A673 (cell line): ENCODE data around the gene ARHGAP24. TPM values are rescaled to one million over a fixed set of nuclear protein-coding genes. Genes with fewer than 3 reads are reported as not detected.

Experiments
- BruUV-seq: library from RNA; stranded (reverse); fragments of 400-500 nt; replicated peaks from 2 replicates; lab custom pipeline; 2021; lab: Mats Ljungman, UMichigan
- CTCF ChIA-PET: fragments of 300-600 bp; sonication (Branson Sonifier 250); formaldehyde crosslinking; loops from one replicate; lab custom pipeline; 2022; ENCODE audit warnings: antibody characterized with exemption; lab: Charles Lee
- POLR2A ChIA-PET: fragments of 300-600 bp; sonication (Branson Sonifier 250); formaldehyde crosslinking; loops from one replicate; lab custom pipeline; 2022; ENCODE audit warnings: antibody characterized with exemption; ENCODE audit not compliant: low non-redundant PET; lab: Charles Lee
- DNase-seq: peaks from one replicate; pipeline ENCODE4 v3.0.0-alpha.2; 2015; ENCODE audit warnings: low spot score
- H3K27ac ChIP-seq: fragments of 200-600 bp; sonication (generic); 2 replicates; pipeline ENCODE4 v1.5.1; 2016; ENCODE audit warnings: mixed run types, low read depth, mild to moderate bottlenecking, mixed read lengths, antibody characterized with exemption, low read length; ENCODE audit not compliant: poor library complexity, severe bottlenecking
- H3K27me3 ChIP-seq: fragments of 200-600 bp; sonication (generic); replicated peaks from 2 replicates; pipeline ENCODE4 v1.6.1; 2017; ENCODE audit warnings: mixed run types, low read depth, mild to moderate bottlenecking, mixed read lengths, antibody characterized with exemption, low read length; ENCODE audit not compliant: insufficient read depth, poor library complexity
- H3K36me3 ChIP-seq: fragments of 200-600 bp; sonication (generic); 2 replicates; pipeline ENCODE4 v1.6.1; 2016; ENCODE audit warnings: mixed run types, mild to moderate bottlenecking, mixed read lengths, antibody characterized with exemption, low read length; ENCODE audit not compliant: insufficient read depth, poor library complexity, severe bottlenecking
- H3K4me1 ChIP-seq: fragments of 200-600 bp; sonication (generic); 2 replicates; pipeline ENCODE4 v1.6.1; 2017; ENCODE audit warnings: mixed run types, mild to moderate bottlenecking, mixed read lengths, antibody characterized with exemption, low read length; ENCODE audit not compliant: insufficient read depth, poor library complexity, severe bottlenecking
- H3K4me3 ChIP-seq: fragments of 200-600 bp; sonication (generic); 2 replicates; pipeline ENCODE4 v1.5.1; 2016; ENCODE audit warnings: low read depth, mixed run types, mild to moderate bottlenecking, mixed read lengths, low read length; ENCODE audit not compliant: poor library complexity, severe bottlenecking
- H3K9me3 ChIP-seq: fragments of 200-600 bp; sonication (generic); 2 replicates; pipeline ENCODE4 v1.6.1; 2016; ENCODE audit warnings: mixed run types, low read depth, mild to moderate bottlenecking, mixed read lengths, antibody characterized with exemption, low read length; ENCODE audit not compliant: poor library complexity, severe bottlenecking
- EZH2 ChIP-seq: fragments of 200-600 bp; sonication (generic); IDR thresholded peaks from 2 replicates; pipeline ENCODE4 v1.6.1; 2017; ENCODE audit warnings: borderline replicate concordance, low read depth, mild to moderate bottlenecking, mixed read lengths, antibody characterized with exemption, low read length; ENCODE audit not compliant: poor library complexity, severe bottlenecking
- intact Hi-C: fragments of 100-400 bp; cut with micrococcal nuclease; formaldehyde crosslinking; loops from one replicate; pipeline ENCODE4 v1.10.0; 2022; ENCODE audit not compliant: unreplicated experiment
- total RNA-seq: library from RNA; stranded (reverse); gene quantifications from 2 replicates; pipeline ENCODE4 v1.2.3, GENCODE V29; 2021
- TF ChIP-seq, protein P1 (sequence below): fragments of 300-800, 200-600 bp; sonication (generic); conservative IDR thresholded peaks from 2 replicates; pipeline ENCODE4 v1.5.1; 2017; ENCODE audit warnings: low read depth, mild to moderate bottlenecking, antibody characterized with exemption, low read length, moderate library complexity, mixed read lengths

The ARHGAP24 gene
- total RNA-seq, 1 experiment from 2014 or later = 5.8 TPM

DNA sequence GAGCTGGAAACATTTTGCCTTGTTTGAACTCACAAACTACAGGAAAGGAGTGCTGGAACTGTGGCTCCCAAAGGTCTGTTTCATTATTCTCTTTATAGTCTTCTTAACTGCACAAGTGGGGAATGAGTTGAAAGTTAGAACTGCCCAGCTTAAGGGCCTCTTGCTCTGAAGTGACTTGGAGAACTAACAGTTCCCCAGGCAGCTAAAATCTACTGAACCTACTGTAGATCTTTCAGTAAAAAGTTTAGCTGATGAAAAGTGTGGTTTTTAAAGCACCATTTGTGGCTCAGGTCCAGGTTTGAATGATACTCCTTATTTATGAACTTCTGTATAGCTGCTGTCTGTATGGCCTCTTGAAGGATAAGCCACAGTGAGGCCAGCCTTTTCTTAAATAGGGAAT, 531.1 kb downstream of the ARHGAP24 start:
- POLR2A ChIA-PET = no interaction called here
- intact Hi-C loops = no loop called here
- H3K4me3 ChIP-seq = no peak overlapping the region
- no TSS peak for BruUV-seq
- no peak for DNase-seq
- CTCF ChIA-PET = no interaction called here
- TF ChIP-seq EZH2 = no peak
- TF ChIP-seq, protein P1, sequence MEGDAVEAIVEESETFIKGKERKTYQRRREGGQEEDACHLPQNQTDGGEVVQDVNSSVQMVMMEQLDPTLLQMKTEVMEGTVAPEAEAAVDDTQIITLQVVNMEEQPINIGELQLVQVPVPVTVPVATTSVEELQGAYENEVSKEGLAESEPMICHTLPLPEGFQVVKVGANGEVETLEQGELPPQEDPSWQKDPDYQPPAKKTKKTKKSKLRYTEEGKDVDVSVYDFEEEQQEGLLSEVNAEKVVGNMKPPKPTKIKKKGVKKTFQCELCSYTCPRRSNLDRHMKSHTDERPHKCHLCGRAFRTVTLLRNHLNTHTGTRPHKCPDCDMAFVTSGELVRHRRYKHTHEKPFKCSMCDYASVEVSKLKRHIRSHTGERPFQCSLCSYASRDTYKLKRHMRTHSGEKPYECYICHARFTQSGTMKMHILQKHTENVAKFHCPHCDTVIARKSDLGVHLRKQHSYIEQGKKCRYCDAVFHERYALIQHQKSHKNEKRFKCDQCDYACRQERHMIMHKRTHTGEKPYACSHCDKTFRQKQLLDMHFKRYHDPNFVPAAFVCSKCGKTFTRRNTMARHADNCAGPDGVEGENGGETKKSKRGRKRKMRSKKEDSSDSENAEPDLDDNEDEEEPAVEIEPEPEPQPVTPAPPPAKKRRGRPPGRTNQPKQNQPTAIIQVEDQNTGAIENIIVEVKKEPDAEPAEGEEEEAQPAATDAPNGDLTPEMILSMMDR = no peak
- no peaks in the 10 kb centered on the region for H3K36me3 ChIP-seq
- H3K27ac ChIP-seq = no peak overlapping the region
- H3K4me1 ChIP-seq = no peaks in the 10 kb centered on the region
- no peaks in the 10 kb centered on the region for H3K9me3 ChIP-seq
- H3K27me3 ChIP-seq = no peaks in the 10 kb centered on the region

DNA sequence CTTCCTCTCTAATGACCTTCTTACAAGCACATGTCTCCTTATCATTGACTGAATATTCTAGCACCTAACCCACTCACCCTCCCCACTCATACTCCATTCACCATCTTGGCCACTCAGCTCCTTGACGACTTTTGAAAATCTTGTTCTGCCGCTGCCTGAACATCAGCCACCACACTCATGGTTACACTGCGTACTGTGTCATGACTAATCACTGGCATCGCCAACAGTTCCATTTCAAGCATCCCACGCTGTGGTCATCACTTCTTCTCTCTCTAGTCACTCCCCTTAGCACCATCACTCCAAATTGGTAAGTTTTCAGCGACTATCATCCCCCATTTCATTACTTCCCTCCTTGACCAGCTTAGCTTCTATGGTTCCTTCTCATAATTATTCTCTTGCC, 532.1 kb downstream of the ARHGAP24 start:
- intact Hi-C loops = no loop called here
- CTCF ChIA-PET = no interaction called here

DNA sequence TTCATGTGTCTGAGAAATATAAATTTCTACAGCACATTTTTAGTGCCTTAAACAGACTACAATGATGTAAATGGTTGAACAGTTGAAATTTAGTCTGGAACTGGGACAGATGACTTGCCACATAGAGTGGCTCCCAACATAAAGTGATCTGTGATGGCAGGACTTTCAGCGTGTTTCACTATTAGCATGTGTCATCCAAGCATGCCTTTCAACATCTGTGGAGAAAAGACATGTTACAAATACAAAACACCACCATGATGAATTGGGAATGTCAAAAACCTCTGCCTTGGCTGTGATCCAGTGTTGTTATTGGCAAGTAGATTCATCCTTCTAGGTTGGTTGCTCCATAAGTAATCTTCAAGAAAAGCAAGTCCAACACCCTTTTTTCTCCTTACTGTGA, 536.2 kb downstream of the ARHGAP24 start:
- TF ChIP-seq EZH2 = no peak
- TF ChIP-seq, protein P1 = no peak
- ChIA-PET POLR2A (no interaction called here), CTCF (no interaction called here)
- H3K27me3 ChIP-seq = no peaks in the 10 kb centered on the region
- intact Hi-C loops = no loop called here
- peak; percentile 1 for DNase-seq
- peaks cover 15% of the 10 kb centered on the region for H3K4me1 ChIP-seq
- BruUV-seq = no TSS peak
- no peaks in the 10 kb centered on the region for H3K9me3 ChIP-seq
- no peaks in the 10 kb centered on the region for H3K36me3 ChIP-seq
- no peak overlapping the region for H3K4me3 ChIP-seq
- no peak overlapping the region for H3K27ac ChIP-seq

More for the DNA sequence above, 532.1 kb downstream of the ARHGAP24 start:
- Histone ChIP-seq H3K36me3 (no peaks in the 10 kb centered on the region), H3K27ac (no peak overlapping the region), H3K9me3 (no peaks in the 10 kb centered on the region), H3K27me3 (no peaks in the 10 kb centered on the region), H3K4me3 (no peak overlapping the region), H3K4me1 (no peaks in the 10 kb centered on the region)
- BruUV-seq = no TSS peak
- no peak for DNase-seq
- POLR2A ChIA-PET = no interaction called here
- TF ChIP-seq, protein P1 = no peak
- TF ChIP-seq EZH2 = no peak
